PFSK-1 (cell line): Measurements from ENCODE around the gene PLXNC1.

Source experiments
- POLR2AphosphoS5 ChIP-seq: IDR thresholded peaks from 2 replicates; pipeline ENCODE4 v1.6.1; 2012; ENCODE audit warnings: low read depth, mild to moderate bottlenecking, control low read depth, low read length, moderate library complexity
- REST ChIP-seq, 2 experiments: IDR thresholded peaks; 2 replicates each; pipeline versions ENCODE4 v1.6.1 to v1.8.0; 2011 to 2012; ENCODE audit warnings: low read depth in 2 of 2, low read length in 2 of 2, control low read depth in 1 of 2, inconsistent platforms in 1 of 2, mild to moderate bottlenecking in 1 of 2, moderate library complexity in 1 of 2; ENCODE audit not compliant: insufficient read depth in 1 of 2
- TAF1 ChIP-seq: IDR thresholded peaks from 2 replicates; pipeline ENCODE4 v1.6.1; 2012; ENCODE audit warnings: low read length, control low read depth, borderline replicate concordance; ENCODE audit not compliant: insufficient read depth

- TF ChIP-seq TAF1 (no peak), POLR2AphosphoS5 (no peak), REST (IDR thresholded peaks at IDR 0.05; ENCODE audit: insufficient read depth in 1 of 2, low read depth in 2 of 2, low read length in 2 of 2) (no peak)
Observed at GRCh38 chr12:94185801-94186200, 37.4 kb downstream of the PLXNC1 start.
